Activated CD8-positive, alpha-beta memory T cell treated with anti-CD3 and anti-CD28 coated beads, Interleukin-2, amount 50 U/mL, for 24 hours (primary cell): ENCODE results near the gene S100Z.
A peak's percentile ranks its signal among the peaks of the same experiment; 100 is the strongest.
"Not testable (repeated sequence)": the region's sequence is repeated elsewhere in the genome, so short reads cannot be mapped to it uniquely, and the experiment has no call there.

Experiments
- DNase-seq: peaks from one replicate; pipeline ENCODE4 v3.0.0-alpha.2; 2020; ENCODE audit errors: extremely low read depth

S100Z gene

GRCh38 chr5:76849419-76850291 is at the start of gene S100Z:
S100Z (plus strand) TSS chr5:76850014; CDS start chr5:76875360, 25,346 bp downstream.
- peak; percentile 2 for DNase-seq

DNA sequence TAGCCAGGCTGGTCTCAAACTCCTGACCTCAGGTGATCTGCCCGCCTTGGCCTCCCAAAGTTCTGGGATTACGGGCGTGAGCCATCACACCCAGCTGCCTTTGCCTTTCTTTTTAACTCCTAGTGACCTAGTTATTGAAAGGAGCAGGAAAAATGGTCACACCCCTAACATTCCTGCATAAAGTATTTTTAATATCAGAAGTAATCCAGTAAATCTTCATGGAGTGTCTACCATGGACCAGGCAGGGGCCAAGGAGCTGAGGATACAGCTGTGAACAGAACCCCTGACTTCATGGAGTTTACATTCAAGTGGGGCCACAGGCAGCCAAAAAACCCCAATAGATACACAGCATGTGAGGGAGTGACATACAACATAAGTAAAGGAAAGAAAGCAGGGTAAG is 49.2 kb upstream of the S100Z start:
- no peak for DNase-seq

DNA sequence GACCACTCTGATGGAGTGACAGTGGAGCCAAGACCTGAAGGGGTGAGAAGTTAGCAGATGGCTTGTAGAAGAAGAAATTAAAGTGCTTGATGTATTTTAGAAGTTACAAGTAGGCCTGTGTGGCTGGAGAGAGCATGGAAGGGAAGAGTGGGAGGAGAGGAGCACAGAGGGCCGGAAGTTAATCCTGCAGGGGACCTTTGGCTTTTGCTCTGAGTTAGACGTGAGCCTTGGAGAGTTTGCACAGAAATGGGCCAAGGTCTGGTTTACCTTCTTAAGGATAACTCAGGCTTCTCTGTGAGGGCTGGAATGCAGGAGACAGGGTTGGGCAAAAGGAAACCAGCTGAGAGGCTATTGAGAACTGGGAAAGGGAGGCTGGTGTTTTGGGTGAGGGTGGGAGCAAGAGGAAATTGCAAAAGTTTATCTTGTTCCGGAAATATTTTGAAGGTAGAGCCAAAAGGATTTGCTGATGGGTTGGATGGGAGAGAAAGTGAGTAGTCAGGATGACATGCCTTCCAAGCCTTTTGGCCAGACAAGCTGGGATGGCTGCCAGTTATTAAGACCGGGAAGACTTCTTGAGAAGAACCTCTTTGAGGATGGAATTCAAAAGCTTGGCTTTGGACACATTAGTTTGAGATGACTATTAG is 48.5 kb upstream of the S100Z start:
- no peak for DNase-seq

GRCh38 chr5:76801803-76802195 is 48.0 kb upstream of the S100Z start:
- no peak for DNase-seq

DNA sequence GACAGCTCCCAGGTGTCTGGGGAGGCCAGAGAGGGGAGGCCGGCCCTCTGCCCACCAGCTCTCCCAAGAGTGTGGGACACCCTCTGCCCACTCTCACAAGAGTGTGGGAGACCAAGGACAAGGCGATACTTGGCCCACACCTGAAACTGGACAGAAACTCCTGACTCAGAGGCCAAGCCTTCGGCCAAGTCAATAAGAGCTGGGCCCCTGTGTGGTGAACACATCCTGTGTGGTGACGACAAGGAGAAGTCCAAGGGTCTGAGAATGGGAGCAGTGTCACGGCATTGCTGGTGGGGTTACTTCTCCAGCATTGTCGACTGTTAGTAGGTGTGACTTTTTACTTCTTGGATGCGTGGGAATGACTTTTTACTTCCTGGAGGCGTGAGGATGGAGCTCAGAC is 45.5 kb upstream of the S100Z start:
- DNase-seq: no peak

- no peak for DNase-seq
Observed at GRCh38 chr5:76805821-76806505, 43.9 kb upstream of the S100Z start.

GRCh38 chr5:76807296-76807695 is 42.5 kb upstream of the S100Z start:
- no peak for DNase-seq

- DNase-seq: no peak
Observed at GRCh38 chr5:76808141-76808691, 41.6 kb upstream of the S100Z start.

DNA sequence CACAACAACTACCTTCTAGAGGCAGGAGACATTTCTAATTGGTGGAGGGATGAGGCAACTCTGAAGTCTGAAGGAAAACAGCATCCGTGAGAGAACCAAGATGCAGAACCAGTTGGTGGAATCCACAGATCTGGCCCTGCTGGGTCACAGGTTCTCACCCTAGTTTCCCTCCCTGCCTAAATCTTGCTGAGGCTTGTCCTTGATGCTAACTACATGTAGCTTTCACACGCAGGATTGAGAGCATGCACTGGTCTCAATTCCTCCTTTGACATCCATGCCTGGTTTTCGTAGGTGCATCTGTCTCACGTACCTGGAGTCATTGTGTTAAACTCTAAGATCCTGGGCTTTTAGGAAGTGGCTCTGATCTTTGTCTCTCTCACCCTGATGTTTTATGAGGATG is 40.7 kb upstream of the S100Z start:
- DNase-seq: no peak

DNA sequence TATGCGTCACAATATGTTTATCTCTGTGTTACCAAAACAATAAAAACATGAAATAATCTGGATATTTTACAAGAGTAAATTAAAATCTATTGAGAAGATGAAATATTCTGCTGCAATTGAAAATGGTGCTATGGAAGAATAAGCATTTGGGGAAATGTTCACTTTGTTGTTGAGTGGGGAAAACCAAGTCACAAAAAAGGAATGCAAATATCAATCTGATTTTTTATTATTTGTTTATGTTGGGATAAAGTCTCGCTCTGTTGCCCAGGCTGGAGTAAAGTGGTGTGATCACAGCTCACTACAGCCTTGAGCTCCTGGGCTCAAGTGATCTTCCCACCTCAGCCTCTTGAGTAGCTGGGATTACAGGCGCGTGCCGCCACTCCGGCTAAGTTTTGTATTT is 39.6 kb upstream of the S100Z start:
- DNase-seq: no peak

DNA sequence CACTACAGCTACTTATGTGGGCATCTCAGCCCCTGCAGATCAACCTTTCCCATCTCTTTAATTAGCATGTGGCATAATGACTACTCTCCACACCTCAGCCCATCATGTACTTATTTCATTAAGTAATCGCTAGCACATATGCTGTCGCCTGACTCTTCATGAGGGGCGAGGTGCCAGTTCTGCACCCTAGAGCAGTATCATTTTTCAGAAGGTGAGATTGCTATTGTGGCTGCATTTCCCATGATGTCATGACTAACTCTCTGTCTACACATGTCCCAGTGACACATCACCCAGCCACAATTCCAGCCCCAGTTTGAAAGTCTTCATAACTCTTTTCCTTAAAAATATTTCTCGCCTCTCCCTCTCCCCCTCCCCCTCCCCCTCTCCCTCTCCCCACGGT is 38.6 kb upstream of the S100Z start:
- DNase-seq: no peak

GRCh38 chr5:76812209-76812608 is 37.6 kb upstream of the S100Z start:
- not testable (repeated sequence) for DNase-seq

DNA sequence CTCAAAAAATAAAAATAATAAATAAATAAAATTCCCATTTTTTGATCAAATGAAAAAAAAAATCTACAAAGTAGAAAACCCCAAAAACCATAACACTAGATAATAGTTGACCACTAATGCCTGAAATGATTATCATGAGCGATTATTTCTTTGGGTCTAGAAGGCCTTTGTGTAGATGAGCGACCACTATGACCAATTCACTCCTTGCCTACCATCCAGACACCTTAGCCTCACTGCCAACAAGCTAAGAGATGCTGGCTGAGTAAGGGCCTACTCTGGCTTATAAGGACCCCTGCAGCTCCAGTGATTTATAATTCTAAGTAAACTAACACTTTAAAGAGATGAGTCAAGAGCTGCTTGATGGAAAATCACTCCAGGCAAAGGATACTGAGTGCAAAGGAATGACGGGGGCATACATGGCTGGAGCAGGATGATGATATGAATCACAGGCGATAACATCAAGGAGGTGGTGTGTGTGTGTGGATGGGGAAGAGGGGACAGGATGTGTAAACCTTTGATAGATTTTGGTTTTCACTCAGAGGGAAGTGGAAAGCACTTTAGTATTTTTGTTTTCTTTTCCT is 35.7 kb upstream of the S100Z start:
- no peak for DNase-seq

- DNase-seq: no peak
Observed at GRCh38 chr5:76816110-76816831, 33.5 kb upstream of the S100Z start.

DNA sequence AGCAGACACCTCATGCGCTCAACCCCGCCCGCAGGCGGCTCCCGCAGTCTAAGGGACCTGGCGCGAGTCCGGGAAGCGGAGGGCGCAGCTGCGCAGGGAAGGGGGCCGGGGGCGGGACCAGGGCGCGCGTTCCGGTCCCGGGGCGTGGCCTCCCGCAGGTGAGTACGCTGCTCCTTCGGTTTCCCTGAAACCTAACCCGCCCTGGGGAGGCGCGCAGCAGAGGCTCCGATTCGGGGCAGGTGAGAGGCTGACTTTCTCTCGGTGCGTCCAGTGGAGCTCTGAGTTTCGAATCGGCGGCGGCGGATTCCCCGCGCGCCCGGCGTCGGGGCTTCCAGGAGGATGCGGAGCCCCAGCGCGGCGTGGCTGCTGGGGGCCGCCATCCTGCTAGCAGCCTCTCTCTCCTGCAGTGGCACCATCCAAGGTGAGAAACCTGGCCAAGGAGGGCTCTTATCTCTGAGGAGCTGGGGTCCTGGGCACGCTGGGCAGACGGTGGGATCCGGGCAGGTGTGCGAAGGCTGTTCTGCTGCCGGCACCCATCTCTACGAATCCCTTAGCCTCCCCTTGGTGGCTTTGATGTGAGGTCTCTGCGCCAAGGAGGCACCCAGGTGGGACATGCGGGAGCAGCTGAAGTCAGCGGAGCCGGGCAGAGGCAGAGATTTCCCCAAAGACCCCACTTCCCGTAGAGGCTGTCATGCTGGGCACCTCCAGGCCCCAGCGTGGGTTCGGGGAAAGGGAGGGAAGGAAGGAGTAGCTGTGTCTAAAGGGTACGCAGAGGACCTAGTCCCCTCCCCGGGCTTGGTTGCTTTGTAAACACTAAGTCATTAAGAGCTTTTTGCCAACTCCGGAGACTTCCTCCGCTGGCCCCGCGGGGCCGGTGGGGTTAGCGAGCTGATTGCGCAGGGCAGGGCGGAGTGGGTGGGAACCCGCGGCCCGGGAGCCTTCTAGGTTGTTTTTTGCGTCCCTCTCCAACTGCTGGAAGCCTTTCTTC is 30.7 kb upstream of the S100Z start, which contains the start of gene F2RL1:
TSS of gene F2RL1 (plus strand) at position 187 of the 988 bp plus-strand sequence. CDS start at position 340, 153 bp downstream.
- DNase-seq: no peak

GRCh38 chr5:76819851-76820525 is 29.8 kb upstream of the S100Z start:
- no peak for DNase-seq

GRCh38 chr5:76820526-76820890 is 29.3 kb upstream of the S100Z start:
- DNase-seq: no peak

- DNase-seq: no peak
Observed at GRCh38 chr5:76821136-76821535, 28.7 kb upstream of the S100Z start.

GRCh38 chr5:76822105-76822731 is 27.6 kb upstream of the S100Z start:
- not testable (repeated sequence) for DNase-seq
